ENCODE data around the gene EFNA2.

EFNA2 gene

DNA sequence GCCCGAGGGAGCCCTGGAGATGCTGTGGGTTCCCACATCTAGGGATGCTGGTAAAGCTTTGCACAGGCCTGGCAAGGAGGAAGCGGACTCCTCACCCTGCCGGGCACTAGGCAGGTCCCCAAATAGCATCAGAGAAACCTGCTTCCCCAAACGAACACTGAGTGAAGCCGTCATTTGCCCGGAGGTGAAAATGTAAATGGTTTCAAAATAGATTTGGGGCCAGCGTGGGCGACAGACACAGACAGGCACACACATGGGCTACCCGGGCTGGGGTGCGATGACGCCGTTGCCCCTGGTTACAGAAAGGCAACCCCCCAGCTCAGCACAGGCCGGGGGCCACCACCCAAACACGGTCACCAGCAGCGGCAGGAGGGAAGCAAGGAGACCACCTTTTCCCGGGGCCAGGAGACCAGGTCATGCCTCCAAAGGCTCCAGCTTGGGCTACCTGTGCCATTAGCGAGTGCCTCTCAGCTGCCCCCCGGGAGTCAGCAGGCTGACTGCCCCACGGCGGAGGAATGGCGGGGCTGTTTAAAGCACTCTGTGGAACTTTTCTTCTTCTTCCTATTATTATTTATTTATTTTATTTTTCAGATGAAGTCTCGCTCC, 50.5 kb downstream of the EFNA2 start:
- TF ChIP-seq, protein P1, sequence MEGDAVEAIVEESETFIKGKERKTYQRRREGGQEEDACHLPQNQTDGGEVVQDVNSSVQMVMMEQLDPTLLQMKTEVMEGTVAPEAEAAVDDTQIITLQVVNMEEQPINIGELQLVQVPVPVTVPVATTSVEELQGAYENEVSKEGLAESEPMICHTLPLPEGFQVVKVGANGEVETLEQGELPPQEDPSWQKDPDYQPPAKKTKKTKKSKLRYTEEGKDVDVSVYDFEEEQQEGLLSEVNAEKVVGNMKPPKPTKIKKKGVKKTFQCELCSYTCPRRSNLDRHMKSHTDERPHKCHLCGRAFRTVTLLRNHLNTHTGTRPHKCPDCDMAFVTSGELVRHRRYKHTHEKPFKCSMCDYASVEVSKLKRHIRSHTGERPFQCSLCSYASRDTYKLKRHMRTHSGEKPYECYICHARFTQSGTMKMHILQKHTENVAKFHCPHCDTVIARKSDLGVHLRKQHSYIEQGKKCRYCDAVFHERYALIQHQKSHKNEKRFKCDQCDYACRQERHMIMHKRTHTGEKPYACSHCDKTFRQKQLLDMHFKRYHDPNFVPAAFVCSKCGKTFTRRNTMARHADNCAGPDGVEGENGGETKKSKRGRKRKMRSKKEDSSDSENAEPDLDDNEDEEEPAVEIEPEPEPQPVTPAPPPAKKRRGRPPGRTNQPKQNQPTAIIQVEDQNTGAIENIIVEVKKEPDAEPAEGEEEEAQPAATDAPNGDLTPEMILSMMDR (IDR thresholded peaks at IDR 0.05; ENCODE audit: control insufficient read depth, extremely low read depth, insufficient read depth) = no peak
- DNase-seq (ENCODE audit: low read depth) = no peak
- H3K4me3 ChIP-seq (ENCODE audit: low read depth, low read length) = no peak overlapping the region

DNA sequence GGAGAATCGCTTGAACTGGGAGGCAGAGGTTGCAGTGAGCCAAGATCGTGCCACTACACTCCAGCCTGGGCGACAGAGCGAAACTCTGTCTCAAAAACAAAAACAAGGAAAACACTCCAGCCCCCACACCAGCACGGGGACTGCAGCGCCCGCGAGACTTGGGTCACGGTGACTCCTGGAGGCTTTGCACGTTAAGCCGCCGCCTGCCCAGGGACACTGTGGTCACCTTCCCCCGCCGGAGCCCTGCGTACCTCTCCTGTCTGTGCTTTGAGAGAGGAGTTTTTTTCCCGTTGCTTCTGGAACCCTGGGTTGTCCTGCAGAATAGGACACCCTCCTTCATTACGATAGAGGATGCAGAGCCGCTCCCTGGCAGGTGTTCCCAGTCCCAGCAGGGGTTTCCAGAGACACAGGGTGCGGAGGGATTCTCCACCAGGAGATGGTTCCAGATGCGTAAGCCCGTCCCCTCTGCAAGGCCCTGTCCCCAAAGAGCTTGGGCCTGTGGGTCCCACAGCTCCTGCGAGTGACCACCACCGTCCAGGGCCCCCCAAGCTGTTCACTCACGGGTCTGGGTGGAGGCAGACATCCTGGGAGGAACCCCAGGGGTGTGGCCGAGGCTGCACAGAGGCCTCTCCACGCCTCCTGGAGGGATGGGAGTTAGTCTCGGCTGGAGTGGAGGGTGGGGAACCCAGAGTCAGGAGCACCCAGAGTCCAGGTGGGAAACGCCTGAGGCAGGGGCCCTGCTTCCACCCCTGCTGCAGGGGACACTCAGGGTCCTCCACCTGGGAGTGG, 55.2 kb downstream of the EFNA2 start:
- H3K4me3 ChIP-seq (ENCODE audit: low read depth, low read length) = no peak overlapping the region
- TF ChIP-seq, protein P1 (IDR thresholded peaks at IDR 0.05; ENCODE audit: control insufficient read depth, extremely low read depth, insufficient read depth) = no peak
- DNase-seq (ENCODE audit: low read depth) = no peak

DNA sequence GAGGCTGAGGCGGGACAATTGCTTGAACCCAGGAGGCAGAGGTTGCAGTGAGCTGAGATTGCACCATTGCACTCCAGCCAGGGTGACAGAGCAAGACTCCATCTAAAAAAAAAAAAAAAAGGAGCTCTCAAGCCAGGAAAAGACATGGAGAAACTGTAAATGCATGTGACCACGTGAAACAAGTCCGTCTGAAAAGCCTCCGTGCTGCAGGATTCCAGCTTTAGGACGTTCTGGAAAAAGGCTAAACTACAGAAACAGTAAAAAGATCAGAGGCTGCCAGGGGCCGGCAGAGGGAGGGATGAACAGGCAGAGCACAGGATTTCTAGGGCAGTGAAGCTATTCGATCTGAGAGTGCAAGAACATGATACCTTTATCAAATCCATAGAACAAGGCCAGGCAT, 57.4 kb downstream of the EFNA2 start:
- H3K4me3 ChIP-seq (ENCODE audit: low read depth, low read length) = no peak overlapping the region
- DNase-seq (ENCODE audit: low read depth) = no peak
- TF ChIP-seq, protein P1 (IDR thresholded peaks at IDR 0.05; ENCODE audit: control insufficient read depth, extremely low read depth, insufficient read depth) = no peak

DNA sequence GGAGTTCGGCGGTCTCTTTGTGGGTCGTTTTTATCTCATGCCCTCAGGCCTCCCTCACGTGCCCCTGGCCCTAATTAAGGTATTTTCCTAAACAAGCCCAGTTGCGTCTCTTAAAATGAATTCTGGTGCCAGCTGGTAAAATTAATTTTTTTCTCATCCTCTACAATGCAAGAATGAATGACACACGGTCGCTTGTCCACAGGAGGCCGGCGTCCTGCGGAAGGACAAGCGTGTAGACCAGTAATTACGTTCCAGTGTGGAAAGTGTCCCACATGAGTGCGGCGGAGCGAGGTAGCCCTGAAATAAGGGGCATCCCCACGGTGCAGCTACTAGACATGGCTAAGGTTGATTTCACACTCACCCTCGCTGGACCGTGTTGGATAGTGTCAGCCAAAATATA, 63.5 kb downstream of the EFNA2 start:
- TF ChIP-seq, protein P1 (IDR thresholded peaks at IDR 0.05; ENCODE audit: control insufficient read depth, extremely low read depth, insufficient read depth) = no peak
- DNase-seq (ENCODE audit: low read depth) = no peak
- H3K4me3 ChIP-seq (ENCODE audit: low read depth, low read length) = no peak overlapping the region

DNA sequence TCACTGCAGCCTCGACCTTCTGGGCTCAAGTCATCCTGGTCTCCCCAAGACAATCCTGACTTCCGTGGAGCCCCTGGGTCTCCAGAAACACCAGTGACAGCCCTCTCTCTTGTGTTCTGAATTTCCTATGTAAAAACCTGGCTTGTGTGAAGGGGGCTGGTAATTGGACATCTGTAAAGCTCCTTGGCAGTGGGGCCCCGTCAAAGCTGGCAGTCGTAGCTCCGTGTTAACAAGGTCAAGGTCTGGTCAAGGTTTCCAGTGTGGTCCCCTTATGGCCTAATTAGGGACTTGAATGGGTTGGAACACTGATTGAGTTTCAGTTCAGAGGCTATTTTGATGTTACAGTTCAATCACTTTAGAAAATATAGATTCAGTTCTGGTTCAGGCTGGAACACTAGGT, 65.2 kb downstream of the EFNA2 start:
- no peak for DNase-seq (ENCODE audit: low read depth)
- TF ChIP-seq, protein P1 (IDR thresholded peaks at IDR 0.05; ENCODE audit: control insufficient read depth, extremely low read depth, insufficient read depth) = no peak
- no peak overlapping the region for H3K4me3 ChIP-seq (ENCODE audit: low read depth, low read length)
